Measurements from ENCODE around the gene UBA5.

The UBA5 gene

DNA sequence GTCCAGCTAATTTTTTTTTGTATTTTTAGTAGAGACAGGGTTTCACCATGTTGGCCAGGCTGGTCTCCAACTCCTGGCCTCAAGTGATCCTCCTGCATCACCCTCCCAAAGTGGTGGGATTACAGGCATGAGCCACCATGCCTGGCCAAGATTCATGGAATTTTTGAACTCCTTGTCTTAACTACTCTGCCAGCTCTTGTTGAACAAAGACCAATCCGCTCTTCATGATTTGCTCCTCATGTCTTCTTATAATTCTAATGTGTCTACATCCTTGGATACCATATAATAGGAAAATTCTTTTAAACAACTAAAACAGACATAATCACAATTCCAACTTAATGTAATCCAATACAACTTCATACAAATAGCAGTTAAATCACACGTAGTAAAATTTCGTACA lies 21.3 kb downstream of the UBA5 start:
- H3K79me1 ChIP-seq (replicated peaks; ENCODE audit: low read length, poor library complexity, severe bottlenecking) = peaks cover 4% of the 10 kb centered on the region
- H3K4me1 ChIP-seq (ENCODE audit: control insufficient read depth, insufficient read depth, low read depth, low read length) = no peaks in the 10 kb centered on the region
- H2AFZ ChIP-seq (ENCODE audit: low read depth, low read length) = no peak overlapping the region
- no peak overlapping the region for H4K91ac ChIP-seq (ENCODE audit: low read length)
- 100% methylated on average over 1 of the region's 3 CpGs for WGBS
- no peak overlapping the region for H2BK5ac ChIP-seq (ENCODE audit: low read depth, low read length, poor library complexity, severe bottlenecking)
- H3K9me3 ChIP-seq (ENCODE audit: control insufficient read depth, low read length) = no peaks in the 10 kb centered on the region
- H3K18ac ChIP-seq (ENCODE audit: low read depth in 1 of 2, low read length in 2 of 2) = no peak overlapping the region
- no peak overlapping the region for H2BK15ac ChIP-seq (ENCODE audit: low read depth, poor library complexity, severe bottlenecking)
- no peak overlapping the region for H4K8ac ChIP-seq (ENCODE audit: low read length)
- no peak overlapping the region for H3K27ac ChIP-seq (ENCODE audit: low read length, poor library complexity, severe bottlenecking)
- no peak overlapping the region for H3K4me2 ChIP-seq (ENCODE audit: low read length, poor library complexity, severe bottlenecking)
- no peaks in the 10 kb centered on the region for H3K27me3 ChIP-seq (ENCODE audit: control insufficient read depth in 1 of 2, insufficient read depth in 1 of 2, low read length in 2 of 2)
- H3K36me3 ChIP-seq (ENCODE audit: control insufficient read depth in 1 of 2, insufficient read depth in 2 of 2, low read depth in 1 of 2, low read length in 2 of 2) = peaks cover 9 to 93% of the 10 kb centered on the region in 2 experiments
- H3K4me3 ChIP-seq (ENCODE audit: insufficient read depth in 1 of 2, low read depth in 1 of 2, low read length in 2 of 2) = no peak overlapping the region
- H3K14ac ChIP-seq (ENCODE audit: low read length in 2 of 2) = no peak overlapping the region
- no peak overlapping the region for H3K4ac ChIP-seq (ENCODE audit: low read depth in 1 of 2, low read length in 2 of 2)
- DNase-seq = no peak
- no peak overlapping the region for H2AK5ac ChIP-seq (ENCODE audit: low read length, severe bottlenecking)
- no peak overlapping the region for H3K23ac ChIP-seq (ENCODE audit: low read length in 2 of 2)
- no peak overlapping the region for H2BK12ac ChIP-seq (ENCODE audit: low read length in 2 of 2)
- H3K9ac ChIP-seq (ENCODE audit: low read length) = no peak overlapping the region
- no peak overlapping the region for H2BK120ac ChIP-seq (ENCODE audit: low read depth, low read length)

DNA sequence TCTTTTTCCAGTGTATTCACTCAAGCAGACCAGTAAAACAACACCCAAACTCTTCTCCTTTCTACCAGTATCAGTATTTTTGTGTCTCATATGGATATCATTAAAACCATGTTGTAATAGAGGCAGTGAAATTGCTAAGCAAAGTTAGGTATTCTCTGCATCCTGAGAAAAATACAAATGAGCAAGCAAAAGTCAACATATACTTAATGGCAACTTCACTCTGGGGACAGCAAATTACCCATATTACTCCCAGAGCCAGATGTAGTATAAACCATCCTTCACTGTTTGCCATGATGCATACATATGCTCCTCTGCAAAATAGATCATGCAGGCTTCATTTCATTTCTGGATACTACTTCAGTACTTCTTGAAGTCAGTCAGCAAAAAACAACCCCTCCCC lies 22.1 kb downstream of the UBA5 start:
- Histone ChIP-seq H3K27me3 (ENCODE audit: control insufficient read depth in 1 of 2, insufficient read depth in 1 of 2, low read length in 2 of 2) (no peaks in the 10 kb centered on the region), H3K4me2 (ENCODE audit: low read length, poor library complexity, severe bottlenecking) (no peak overlapping the region), H3K9ac (ENCODE audit: low read length) (no peak overlapping the region), H2BK120ac (ENCODE audit: low read depth, low read length) (no peak overlapping the region), H3K27ac (ENCODE audit: low read length, poor library complexity, severe bottlenecking) (no peak overlapping the region), H3K4me1 (ENCODE audit: control insufficient read depth, insufficient read depth, low read depth, low read length) (no peaks in the 10 kb centered on the region), H3K36me3 (ENCODE audit: control insufficient read depth in 1 of 2, insufficient read depth in 2 of 2, low read depth in 1 of 2, low read length in 2 of 2) (peaks cover 9 to 93% of the 10 kb centered on the region in 2 experiments), H2BK12ac (ENCODE audit: low read length in 2 of 2) (no peak overlapping the region), H4K8ac (ENCODE audit: low read length) (no peak overlapping the region), H3K18ac (ENCODE audit: low read depth in 1 of 2, low read length in 2 of 2) (no peak overlapping the region), H3K4ac (ENCODE audit: low read depth in 1 of 2, low read length in 2 of 2) (no peak overlapping the region), H3K4me3 (ENCODE audit: insufficient read depth in 1 of 2, low read depth in 1 of 2, low read length in 2 of 2) (no peak overlapping the region), H3K14ac (ENCODE audit: low read length in 2 of 2) (no peak overlapping the region), H2AK5ac (ENCODE audit: low read length, severe bottlenecking) (no peak overlapping the region), H2BK5ac (ENCODE audit: low read depth, low read length, poor library complexity, severe bottlenecking) (no peak overlapping the region), H2AFZ (ENCODE audit: low read depth, low read length) (no peak overlapping the region), H4K91ac (ENCODE audit: low read length) (no peak overlapping the region), H3K9me3 (ENCODE audit: control insufficient read depth, low read length) (no peaks in the 10 kb centered on the region), H3K79me1 (replicated peaks; ENCODE audit: low read length, poor library complexity, severe bottlenecking) (peaks cover 4% of the 10 kb centered on the region), H2BK15ac (ENCODE audit: low read depth, poor library complexity, severe bottlenecking) (no peak overlapping the region), H3K23ac (ENCODE audit: low read length in 2 of 2) (no peak overlapping the region)
- no peak for DNase-seq

DNA sequence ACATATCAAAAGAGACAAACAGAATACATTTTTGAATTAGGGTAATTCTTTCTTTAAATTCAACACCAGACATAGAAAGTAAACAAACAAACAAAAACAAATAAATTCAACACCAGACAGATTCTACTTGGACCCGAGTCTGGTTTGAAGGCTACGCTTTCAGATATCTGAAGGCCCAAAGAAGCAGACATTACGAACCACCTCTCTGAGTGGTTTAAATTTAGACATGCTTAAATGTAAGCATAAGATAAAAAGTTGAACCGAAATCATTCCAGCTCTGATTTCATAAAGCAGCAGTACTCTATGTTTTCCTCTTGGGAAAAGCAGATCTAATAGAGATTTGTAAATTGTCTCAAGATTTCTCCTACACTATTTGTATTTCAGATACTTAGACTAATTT lies 29.9 kb downstream of the UBA5 start:
- no peak overlapping the region for H4K91ac ChIP-seq (ENCODE audit: low read length)
- H2BK12ac ChIP-seq (ENCODE audit: low read length in 2 of 2) = no peak overlapping the region
- H3K4me1 ChIP-seq (ENCODE audit: control insufficient read depth, insufficient read depth, low read depth, low read length) = no peaks in the 10 kb centered on the region
- no peak overlapping the region for H2BK15ac ChIP-seq (ENCODE audit: low read depth, poor library complexity, severe bottlenecking)
- peaks cover 14 to 96% of the 10 kb centered on the region in 2 experiments for H3K36me3 ChIP-seq (ENCODE audit: control insufficient read depth in 1 of 2, insufficient read depth in 2 of 2, low read depth in 1 of 2, low read length in 2 of 2)
- no peak overlapping the region for H3K4me3 ChIP-seq (ENCODE audit: insufficient read depth in 1 of 2, low read depth in 1 of 2, low read length in 2 of 2)
- no peak overlapping the region for H2BK5ac ChIP-seq (ENCODE audit: low read depth, low read length, poor library complexity, severe bottlenecking)
- no peak overlapping the region for H3K9ac ChIP-seq (ENCODE audit: low read length)
- no peaks in the 10 kb centered on the region for H3K27me3 ChIP-seq (ENCODE audit: control insufficient read depth in 1 of 2, insufficient read depth in 1 of 2, low read length in 2 of 2)
- 100% methylated on average over 3 of the region's 4 CpGs for WGBS
- no peak overlapping the region for H3K23ac ChIP-seq (ENCODE audit: low read length in 2 of 2)
- no peak overlapping the region for H3K14ac ChIP-seq (ENCODE audit: low read length in 2 of 2)
- H3K18ac ChIP-seq (ENCODE audit: low read depth in 1 of 2, low read length in 2 of 2) = no peak overlapping the region
- H3K4me2 ChIP-seq (ENCODE audit: low read length, poor library complexity, severe bottlenecking) = no peak overlapping the region
- no peak overlapping the region for H3K27ac ChIP-seq (ENCODE audit: low read length, poor library complexity, severe bottlenecking)
- H3K9me3 ChIP-seq (ENCODE audit: control insufficient read depth, low read length) = no peaks in the 10 kb centered on the region
- H4K8ac ChIP-seq (ENCODE audit: low read length) = no peak overlapping the region
- DNase-seq = no peak
- no peak overlapping the region for H2BK120ac ChIP-seq (ENCODE audit: low read depth, low read length)
- peaks cover 12% of the 10 kb centered on the region for H3K79me1 ChIP-seq (replicated peaks; ENCODE audit: low read length, poor library complexity, severe bottlenecking)
- H2AK5ac ChIP-seq (ENCODE audit: low read length, severe bottlenecking) = no peak overlapping the region
- no peak overlapping the region for H3K4ac ChIP-seq (ENCODE audit: low read depth in 1 of 2, low read length in 2 of 2)
- H2AFZ ChIP-seq (ENCODE audit: low read depth, low read length) = no peak overlapping the region

DNA sequence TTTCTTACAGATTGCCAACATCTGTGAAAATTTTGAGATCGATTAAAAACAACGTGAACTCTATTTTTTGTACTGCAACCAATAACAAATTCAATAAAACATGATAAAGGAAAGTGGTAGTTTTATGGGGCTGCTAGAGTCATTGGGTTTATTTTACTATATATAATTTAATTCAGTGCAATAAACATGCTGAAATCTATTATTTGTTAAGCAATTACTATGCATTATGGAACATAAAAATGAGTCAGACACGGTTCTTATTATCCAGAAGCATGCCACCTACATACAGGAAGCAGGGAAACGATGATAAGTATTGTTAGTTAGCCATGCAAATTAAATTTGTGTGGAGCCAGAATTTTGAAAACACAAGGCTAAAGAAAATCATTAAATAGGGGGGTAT lies 34.9 kb downstream of the UBA5 start:
- no peak overlapping the region for H3K14ac ChIP-seq (ENCODE audit: low read length in 2 of 2)
- no peak overlapping the region for H2BK12ac ChIP-seq (ENCODE audit: low read length in 2 of 2)
- no peak overlapping the region for H2BK120ac ChIP-seq (ENCODE audit: low read depth, low read length)
- peaks cover 7% of the 10 kb centered on the region for H3K79me1 ChIP-seq (replicated peaks; ENCODE audit: low read length, poor library complexity, severe bottlenecking)
- no peak overlapping the region for H3K23ac ChIP-seq (ENCODE audit: low read length in 2 of 2)
- H3K4ac ChIP-seq (ENCODE audit: low read depth in 1 of 2, low read length in 2 of 2) = no peak overlapping the region
- no peak for DNase-seq
- no peak overlapping the region for H4K8ac ChIP-seq (ENCODE audit: low read length)
- H2AFZ ChIP-seq (ENCODE audit: low read depth, low read length) = no peak overlapping the region
- H2BK15ac ChIP-seq (ENCODE audit: low read depth, poor library complexity, severe bottlenecking) = no peak overlapping the region
- no peak overlapping the region for H3K27ac ChIP-seq (ENCODE audit: low read length, poor library complexity, severe bottlenecking)
- H3K4me2 ChIP-seq (ENCODE audit: low read length, poor library complexity, severe bottlenecking) = no peak overlapping the region
- H2BK5ac ChIP-seq (ENCODE audit: low read depth, low read length, poor library complexity, severe bottlenecking) = no peak overlapping the region
- H3K36me3 ChIP-seq (ENCODE audit: control insufficient read depth in 1 of 2, insufficient read depth in 2 of 2, low read depth in 1 of 2, low read length in 2 of 2) = peaks cover 18 to 98% of the 10 kb centered on the region in 2 experiments
- H3K4me1 ChIP-seq (ENCODE audit: control insufficient read depth, insufficient read depth, low read depth, low read length) = no peaks in the 10 kb centered on the region
- H3K9me3 ChIP-seq (ENCODE audit: control insufficient read depth, low read length) = no peaks in the 10 kb centered on the region
- H4K91ac ChIP-seq (ENCODE audit: low read length) = no peak overlapping the region
- H3K27me3 ChIP-seq (ENCODE audit: control insufficient read depth in 1 of 2, insufficient read depth in 1 of 2, low read length in 2 of 2) = no peaks in the 10 kb centered on the region
- no peak overlapping the region for H3K18ac ChIP-seq (ENCODE audit: low read depth in 1 of 2, low read length in 2 of 2)
- 100% methylated on average over 2 of the region's 4 CpGs for WGBS
- no peak overlapping the region for H2AK5ac ChIP-seq (ENCODE audit: low read length, severe bottlenecking)
- H3K9ac ChIP-seq (ENCODE audit: low read length) = no peak overlapping the region
- no peak overlapping the region for H3K4me3 ChIP-seq (ENCODE audit: insufficient read depth in 1 of 2, low read depth in 1 of 2, low read length in 2 of 2)

Data from mesenchymal stem cell (in vitro differentiated cells and primary cell).